Esophagus muscularis mucosa (tissue), 3 donors: ENCODE measurements around the gene ZFR.

Experiments used
- CTCF ChIP-seq, 3 experiments: fragments of 200-600 bp in 2 of 3; fragments of 450-650 bp in 1 of 3; sonication (generic) in 2 of 3; IDR thresholded peaks; one replicate each; pipeline ENCODE4 v1.5.1; 2017 to 2019; ENCODE audit warnings: antibody characterized with exemption in 3 of 3, mild to moderate bottlenecking in 2 of 3, moderate library complexity in 1 of 3
- POLR2A ChIP-seq: fragments of 450-650 bp; IDR thresholded peaks from one replicate; pipeline ENCODE4 v1.6.1; 2017; ENCODE audit warnings: antibody characterized with exemption, moderate library complexity, mild to moderate bottlenecking, low read depth

- TF ChIP-seq CTCF (IDR thresholded peaks at IDR 0.05), result no peak
- TF ChIP-seq POLR2A, result no peak
Observed at GRCh38 chr5:32387211-32387610, 57.3 kb downstream of the ZFR start.
